Ramos (cell line): ENCODE data around the gene MAD1L1.

Source experiments
- in situ Hi-C: fragments of 300-500 bp; cut with MboI; formaldehyde crosslinking; loops from one replicate; pipeline ENCODE4 v1.14.3; 2022; ENCODE audit warnings: low sequenced_read_pairs; ENCODE audit not compliant: unreplicated experiment

Gene MAD1L1

GRCh38 chr7:2191016-2191415 lies 41.7 kb downstream of the MAD1L1 start:
- in situ Hi-C loops, result no loop called here

GRCh38 chr7:2190531-2190930 lies 42.2 kb downstream of the MAD1L1 start:
- in situ Hi-C loops, result no loop called here

GRCh38 chr7:2186166-2186565 lies 46.6 kb downstream of the MAD1L1 start:
- in situ Hi-C loops, result no loop called here

- in situ Hi-C loops, result no loop called here
These were observed 47.0 kb downstream of the MAD1L1 start for GRCh38 chr7:2185715-2186114.

GRCh38 chr7:2182461-2182860 lies 50.3 kb downstream of the MAD1L1 start:
- in situ Hi-C loops, result no loop called here

- in situ Hi-C loops, result no loop called here
These were observed 51.5 kb downstream of the MAD1L1 start for GRCh38 chr7:2181077-2181854.

- in situ Hi-C loops, result no loop called here
These were observed 52.7 kb downstream of the MAD1L1 start for GRCh38 chr7:2180081-2180480.

GRCh38 chr7:2175514-2175913 lies 57.2 kb downstream of the MAD1L1 start:
- in situ Hi-C loops, result no loop called here

- in situ Hi-C loops, result no loop called here
These were observed 57.7 kb downstream of the MAD1L1 start for GRCh38 chr7:2175091-2175490.

GRCh38 chr7:2173189-2173827 lies 59.4 kb downstream of the MAD1L1 start:
- in situ Hi-C loops, result no loop called here

- in situ Hi-C loops, result no loop called here
These were observed 60.2 kb downstream of the MAD1L1 start for GRCh38 chr7:2172311-2173188.

GRCh38 chr7:2171855-2172254 lies 60.9 kb downstream of the MAD1L1 start:
- in situ Hi-C loops, result no loop called here

- in situ Hi-C loops, result no loop called here
These were observed 61.9 kb downstream of the MAD1L1 start for GRCh38 chr7:2170576-2171521.

GRCh38 chr7:2169923-2170575 lies 62.7 kb downstream of the MAD1L1 start:
- in situ Hi-C loops, result no loop called here

GRCh38 chr7:2168615-2169311 lies 64.0 kb downstream of the MAD1L1 start:
- in situ Hi-C loops, result no loop called here

- in situ Hi-C loops, result no loop called here
These were observed 66.0 kb downstream of the MAD1L1 start for GRCh38 chr7:2166625-2167280.

- in situ Hi-C loops, result no loop called here
These were observed 66.8 kb downstream of the MAD1L1 start for GRCh38 chr7:2165610-2166594.
